ENCODE results near the gene CMTM7. TPM values are rescaled to one million over a fixed set of nuclear protein-coding genes. Genes with fewer than 3 reads are reported as not detected.

The CMTM7 gene
- total and polyA plus RNA-seq, 2 of the 13 experiments (the other 11 are each of a cell fraction or from before 2014, with no cell fraction given) = 20.9 to 21.4 TPM

- peaks cover 11% of the 10 kb centered on the region for H3K79me2 ChIP-seq (ENCODE audit: insufficient read depth, low read length)
- H3K27me3 ChIP-seq (ENCODE audit: control insufficient read depth in 1 of 2, insufficient read depth in 2 of 2, low read length in 2 of 2) = no peaks in the 10 kb centered on the region
- WGBS (ENCODE audit: low lambda C conversion rate) = 97% methylated on average over 11 of the region's 12 CpGs
- no peaks in the 10 kb centered on the region for H4K20me1 ChIP-seq (ENCODE audit: insufficient read depth, low read length)
- H3K36me3 ChIP-seq (replicated peaks in 1 of 2; ENCODE audit: control insufficient read depth in 1 of 2, insufficient read depth in 2 of 2, low read length in 2 of 2) = peaks cover 0 to 3% of the 10 kb centered on the region in 2 experiments; a peak in 1 of 5 replicates
- H3K9ac ChIP-seq (ENCODE audit: insufficient read depth, low read depth, low read length) = no peak overlapping the region
- no peak overlapping the region for H3K4me2 ChIP-seq (ENCODE audit: low read depth, low read length)
- no peak overlapping the region for H3K4me3 ChIP-seq (replicated peaks in 1 of 3; ENCODE audit: insufficient read depth in 1 of 3, low read depth in 2 of 3, low read length in 3 of 3)
- DNase-seq (ENCODE audit: low spot score) (no peak), FAIRE-seq (no peak), ATAC-seq (no peak)
- no peak for TF ChIP-seq PBX3 (CRISPR knock-in tag; IDR thresholded peaks at IDR 0.05; ENCODE audit: borderline replicate concordance)
- no peak for TF ChIP-seq TGIF2 (CRISPR knock-in tag; IDR thresholded peaks at IDR 0.05)
- no peak for TF ChIP-seq TERF1 (CRISPR knock-in tag; IDR thresholded peaks at IDR 0.05)
- TF ChIP-seq XBP1 (CRISPR knock-in tag; IDR thresholded peaks at IDR 0.05) = no peak
- TF ChIP-seq ZBTB37 (CRISPR knock-in tag; IDR thresholded peaks at IDR 0.05) = no peak
- no peak for TF ChIP-seq POLR2AphosphoS5 (IDR thresholded peaks at IDR 0.05; ENCODE audit: low read depth, low read length)
- no peak for TF ChIP-seq ZFYVE20 (CRISPR knock-in tag; IDR thresholded peaks at IDR 0.05; ENCODE audit: borderline replicate concordance, low read depth)
- ChIA-PET CTCF (ENCODE audit: low intra/inter-chr PET ratio, low total read pairs) (no interaction called here), POLR2A (no interaction called here)
- H3K27ac ChIP-seq (ENCODE audit: extremely low read length, insufficient read depth, low read length) = no peak overlapping the region
- H3K9me3 ChIP-seq (ENCODE audit: low read length) = no peaks in the 10 kb centered on the region
- BruUV-seq (replicated peaks) = no TSS peak
- intact Hi-C loops (cut with micrococcal nuclease; ENCODE audit: unreplicated experiment) = no loop called here
- peaks cover 9% of the 10 kb centered on the region for H3K4me1 ChIP-seq (ENCODE audit: insufficient read depth, low read length)
- H2AFZ ChIP-seq (ENCODE audit: low read length) = no peak overlapping the region
- in situ Hi-C loops (cut with HindIII; ENCODE audit: extremely low pct_ligation_motif_present, low pct_unique_long_range_greater_than_20kb) = no loop called here
These were observed 41.3 kb downstream of the CMTM7 start for GRCh38 chr3:32432711-32433530.
